Body of pancreas (tissue), 2 donors: ENCODE measurements around the gene SPATA4. TPM values are rescaled to one million over a fixed set of nuclear protein-coding genes. Genes with fewer than 3 reads are reported as not detected.

Source experiments
- total RNA-seq, 2 donors: library from RNA; depleted of rRNA; stranded (reverse); fragments of >200 nt; gene quantifications; one replicate each; pipeline ENCODE4 v1.1.0, GENCODE V29; 2016

The SPATA4 gene
- total RNA-seq, 2 donors from 2014 or later, result not detected

Other genes with a start within 250 kb of the SPATA4 start
- 1 to 10 TPM; 3.9 to 6.3 TPM for gene WDR17, start 129.7 kb downstream of the SPATA4 start, total RNA-seq
- not detected for gene ASB5, start 73.6 kb upstream of the SPATA4 start, total RNA-seq
- 10 to 100 TPM; 79.1 to 87.2 TPM for gene SPCS3, start 124.4 kb upstream of the SPATA4 start, total RNA-seq